Endothelial cell of umbilical vein (primary cell): Measurements from ENCODE around the gene GRIFIN. TPM values are rescaled to one million over a fixed set of nuclear protein-coding genes. Genes with fewer than 3 reads are reported as not detected.

Source experiments
- BruUV-seq: library from RNA; stranded (reverse); fragments of 400-500 nt; replicated peaks from 2 replicates; lab custom pipeline; 2021; lab: Mats Ljungman, UMichigan
- CTCF ChIA-PET: fragments of 300-600, 350-600 bp; sonication (Branson Sonifier 250); formaldehyde crosslinking; loops from one replicate; lab custom pipeline; 2021; ENCODE audit warnings: antibody characterized with exemption, inconsistent platforms; lab: Charles Lee
- POLR2A ChIA-PET: fragments of 300-600, 350-600 bp; sonication (Branson Sonifier 250); formaldehyde crosslinking; loops from one replicate; lab custom pipeline; 2021; ENCODE audit warnings: antibody characterized with exemption, inconsistent platforms; lab: Charles Lee
- DNase-seq: peaks from one replicate; pipeline ENCODE4 v3.0.0-alpha.2; 2011; ENCODE audit warnings: low read depth, low spot score
- FAIRE-seq: peaks from 2 replicates; lab custom pipeline; 2011; peaks lifted over from hg19 to GRCh38; lab: Jason Lieb, UNC
- H2AFZ ChIP-seq: 2 replicates; pipeline ENCODE4 v1.6.0; 2012; ENCODE audit warnings: low read depth, low read length, control low read depth, inconsistent platforms
- H3K27ac ChIP-seq: 2 replicates; pipeline ENCODE4 v1.5.1; 2011; ENCODE audit warnings: low read depth, mild to moderate bottlenecking, control low read depth, low read length, moderate library complexity; ENCODE audit not compliant: insufficient read depth
- H3K27me3 ChIP-seq, 2 experiments: 2 replicates each; pipeline versions ENCODE4 v1.6.0 to v1.6.1; 2011; ENCODE audit warnings: low read length in 2 of 2, mixed read lengths in 1 of 2; ENCODE audit not compliant: control insufficient read depth in 2 of 2, insufficient read depth in 2 of 2
- H3K36me3 ChIP-seq, 2 experiments: 2 replicates in 1 of 2; 3 replicates in 1 of 2; pipeline ENCODE4 v1.5.1; 2011; ENCODE audit warnings: low read length in 2 of 2, mild to moderate bottlenecking in 1 of 2, moderate library complexity in 1 of 2; ENCODE audit not compliant: control insufficient read depth in 2 of 2, insufficient read depth in 2 of 2; ENCODE audit errors: extremely low read depth in 1 of 2
- H3K4me1 ChIP-seq: 3 replicates; pipeline ENCODE4 v1.5.1; 2011; ENCODE audit warnings: mild to moderate bottlenecking, low read length; ENCODE audit not compliant: control insufficient read depth, insufficient read depth; ENCODE audit errors: extremely low read depth
- H3K4me2 ChIP-seq: 2 replicates; pipeline ENCODE4 v1.6.1; 2011; ENCODE audit warnings: low read length, control low read depth, mixed read lengths; ENCODE audit not compliant: insufficient read depth
- H3K4me3 ChIP-seq, 3 experiments: fragments of 200-600 bp in 1 of 3; sonication (generic), shearing (Covaris generic) in 1 of 3; replicated peaks in 1 of 3; 2 replicates each; pipeline ENCODE4 v1.5.1; 2011 to 2016; ENCODE audit warnings: control low read depth in 3 of 3, low read length in 3 of 3, mild to moderate bottlenecking in 2 of 3, inconsistent platforms in 1 of 3, low read depth in 1 of 3, moderate library complexity in 1 of 3; ENCODE audit not compliant: insufficient read depth in 1 of 3
- H3K79me2 ChIP-seq: 2 replicates; pipeline ENCODE4 v1.6.0; 2012; ENCODE audit warnings: low read length, inconsistent platforms; ENCODE audit not compliant: control insufficient read depth, insufficient read depth
- H3K9ac ChIP-seq: replicated peaks from 2 replicates; pipeline ENCODE3; 2011; ENCODE audit warnings: low read length, control low read depth; ENCODE audit not compliant: insufficient read depth; ENCODE audit errors: extremely low read depth
- H3K9me1 ChIP-seq: replicated peaks from 3 replicates; pipeline ENCODE4 v1.6.0; 2011; ENCODE audit warnings: mild to moderate bottlenecking, low read length; ENCODE audit not compliant: control insufficient read depth, insufficient read depth; ENCODE audit errors: extremely low read depth
- H3K9me3 ChIP-seq: replicated peaks from 2 replicates; pipeline ENCODE4 v1.5.1; 2012; ENCODE audit warnings: low read length, inconsistent platforms; ENCODE audit not compliant: control insufficient read depth, insufficient read depth
- H4K20me1 ChIP-seq: replicated peaks from 2 replicates; pipeline ENCODE3; 2011; ENCODE audit warnings: mild to moderate bottlenecking, low read length; ENCODE audit not compliant: control insufficient read depth, insufficient read depth; ENCODE audit errors: extremely low read depth
- CTCF ChIP-seq, 2 donors: IDR thresholded peaks; 1 replicate in 1 of 2; 2 replicates in 1 of 2; pipeline ENCODE4 v1.5.1; 2011; ENCODE audit warnings: low read length in 2 of 2, mild to moderate bottlenecking in 2 of 2, moderate library complexity in 2 of 2, control low read depth in 1 of 2, inconsistent platforms in 1 of 2, low read depth in 1 of 2; ENCODE audit not compliant: insufficient read depth in 1 of 2; ENCODE audit errors: extremely low read depth in 1 of 2
- EZH2 ChIP-seq: IDR thresholded peaks from 2 replicates; pipeline ENCODE4 v1.6.1; 2012; ENCODE audit warnings: borderline replicate concordance, low read depth, mild to moderate bottlenecking, moderate library complexity, low read length, inconsistent platforms; ENCODE audit not compliant: severe bottlenecking
- FOS ChIP-seq: IDR thresholded peaks from 2 replicates; pipeline ENCODE4 v1.6.1; 2011; ENCODE audit warnings: mild to moderate bottlenecking, low read length, moderate library complexity, borderline replicate concordance; ENCODE audit not compliant: insufficient read depth
- GATA2 ChIP-seq: IDR thresholded peaks from 2 replicates; pipeline ENCODE4 v1.7.0; 2011; ENCODE audit warnings: low read depth, mild to moderate bottlenecking, moderate library complexity, mixed read lengths, low read length; ENCODE audit not compliant: insufficient read length, insufficient read depth
- JUN ChIP-seq: IDR thresholded peaks from 2 replicates; pipeline ENCODE4 v1.6.1; 2011; ENCODE audit warnings: borderline replicate concordance, low read depth; ENCODE audit not compliant: insufficient read length, insufficient read depth
- MYC ChIP-seq: IDR thresholded peaks from one replicate; pipeline ENCODE4 v1.6.1; 2011; ENCODE audit warnings: mild to moderate bottlenecking, low read depth, low read length
- POLR2A ChIP-seq: IDR thresholded peaks from 2 replicates; pipeline ENCODE4 v1.6.1; 2012; ENCODE audit warnings: low read depth, mild to moderate bottlenecking, control low read depth, low read length
- POLR2AphosphoS5 ChIP-seq: IDR thresholded peaks from 2 replicates; pipeline ENCODE4 v1.6.1; 2012; ENCODE audit warnings: low read depth, mild to moderate bottlenecking, control low read depth, low read length, moderate library complexity; ENCODE audit not compliant: insufficient read depth
- dilution Hi-C: fragments of 300-500 bp; cut with MboI; formaldehyde crosslinking; loops from one replicate; pipeline ENCODE4 v1.15.0; 2019; ENCODE audit warnings: low sequenced_read_pairs; ENCODE audit not compliant: extremely low pct_ligation_motif_present
- intact Hi-C: fragments of 100-400 bp; cut with micrococcal nuclease; formaldehyde crosslinking; loops from one replicate; pipeline ENCODE4 v1.10.0; 2022
- polyA plus RNA-seq, 4 experiments: library from polyadenylated mRNA; depleted of rRNA in 3 of 4; stranded (reverse) in 3 of 4; unstranded in 1 of 4; fragments of >200 nt; gene quantifications; 2 replicates each; pipeline versions ENCODE4 v1.2.1 to v1.2.3, GENCODE V29; 2011 to 2012; ENCODE audit warnings: missing spikeins in 1 of 4
- total RNA-seq: library from RNA; stranded (reverse); gene quantifications from 2 replicates; pipeline ENCODE4 v1.2.3, GENCODE V29; 2021
- TF ChIP-seq, protein P1 (sequence below): IDR thresholded peaks from 2 replicates; pipeline ENCODE4 v1.6.1; 2011; ENCODE audit not compliant: insufficient read depth, insufficient read length

GRIFIN gene
- total and polyA plus RNA-seq, 2 donors (not counting 3 experiments of a cell fraction or from before 2014, with no cell fraction given), result not detected

DNA sequence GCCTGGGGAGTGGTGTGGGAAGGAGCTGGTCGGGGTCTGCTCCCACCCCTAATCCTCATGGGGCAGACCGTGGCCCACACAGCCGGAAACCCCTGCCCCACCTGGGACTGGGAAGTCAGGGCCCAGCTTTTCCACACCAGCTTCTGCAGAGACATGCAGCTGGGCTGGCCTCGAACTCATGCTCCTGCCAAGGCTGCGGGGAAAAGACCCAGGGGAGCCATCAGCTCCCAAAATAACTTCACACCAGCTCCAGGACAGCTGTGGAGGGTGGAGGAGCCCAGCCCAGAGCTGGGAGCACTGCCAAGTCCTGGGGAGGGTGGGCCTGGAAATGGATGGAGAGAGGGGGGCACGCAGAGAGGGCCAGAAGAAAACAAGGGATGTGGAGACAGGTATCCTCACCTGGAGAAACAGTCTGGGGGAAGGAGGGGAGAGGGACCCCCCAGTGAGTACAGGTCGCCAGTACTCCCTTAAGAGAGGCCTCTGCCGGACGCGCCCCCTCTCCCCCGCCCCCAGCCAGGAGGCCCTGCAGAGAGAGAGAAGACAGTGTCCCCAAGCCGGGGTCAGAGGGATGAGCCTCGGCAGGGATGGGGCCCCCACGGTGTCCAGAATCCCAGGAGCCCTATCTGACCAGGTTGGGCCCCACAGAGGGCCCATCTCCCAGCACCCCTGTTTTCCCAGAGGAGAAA lies 11.5 kb upstream of the GRIFIN start:
- Histone ChIP-seq H3K4me1 (no peaks in the 10 kb centered on the region), H3K36me3 (no peaks in the 10 kb centered on the region), H3K27me3 (no peaks in the 10 kb centered on the region), H3K9ac (no peak overlapping the region), H4K20me1 (no peaks in the 10 kb centered on the region), H3K4me3 (no peak overlapping the region), H3K4me2 (no peak overlapping the region), H3K9me3 (no peaks in the 10 kb centered on the region), H3K79me2 (no peaks in the 10 kb centered on the region), H3K9me1 (no peaks in the 10 kb centered on the region), H3K27ac (no peak overlapping the region), H2AFZ (no peak overlapping the region)
- FAIRE-seq (no peak), DNase-seq (no peak)
- dilution Hi-C loops (no loop called here), intact Hi-C loops (no loop called here)
- no TSS peak for BruUV-seq
- POLR2A ChIA-PET, result no interaction called here
- no peak for TF ChIP-seq POLR2A
- TF ChIP-seq CTCF (IDR thresholded peaks at IDR 0.05; ENCODE audit: extremely low read depth in 1 of 2, insufficient read depth in 1 of 2, low read depth in 1 of 2, low read length in 2 of 2), result no peak
- no peak for TF ChIP-seq GATA2
- TF ChIP-seq, protein P1, sequence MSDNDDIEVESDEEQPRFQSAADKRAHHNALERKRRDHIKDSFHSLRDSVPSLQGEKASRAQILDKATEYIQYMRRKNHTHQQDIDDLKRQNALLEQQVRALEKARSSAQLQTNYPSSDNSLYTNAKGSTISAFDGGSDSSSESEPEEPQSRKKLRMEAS, result no peak
- no peak for TF ChIP-seq JUN
- no peak for TF ChIP-seq FOS
- no peak for TF ChIP-seq POLR2AphosphoS5
- no peak for TF ChIP-seq EZH2
- no peak for TF ChIP-seq MYC
- CTCF ChIA-PET, result interaction anchor here (0.8 to 1.4 kb wide), 5 partner anchors 14 to 193 kb away, joined by 3 to 5 read pairs (median 3); no protein-coding TSS in a partner anchor
